RWPE2 (cell line): ENCODE measurements around the gene AGXT2.

Experiments
- ATAC-seq: fragments of 200-7000 bp; cut with Tn5 transposase; 3 replicates; pipeline ENCODE4 v1.9.1; 2021; ENCODE audit warnings: low read depth
- DNase-seq: peaks from one replicate; pipeline ENCODE4 v3.0.0-alpha.2; 2020; ENCODE audit warnings: low spot score
- H3K27ac ChIP-seq: fragments of 450-650 bp; 2 replicates; pipeline ENCODE4 v1.5.1; 2017; ENCODE audit warnings: mild to moderate bottlenecking; ENCODE audit not compliant: poor library complexity, severe bottlenecking
- H3K27me3 ChIP-seq: fragments of 250-450 bp; sonication (Bioruptor Pico); 2 replicates; pipeline ENCODE4 v1.5.1; 2021; ENCODE audit warnings: mild to moderate bottlenecking, moderate library complexity; ENCODE audit not compliant: insufficient read depth, poor library complexity, severe bottlenecking
- H3K36me3 ChIP-seq: fragments of 250-450 bp; sonication (Bioruptor Pico); 2 replicates; pipeline ENCODE4 v1.5.1; 2020; ENCODE audit warnings: low read depth, mild to moderate bottlenecking, moderate library complexity
- H3K4me1 ChIP-seq: fragments of 250-450 bp; sonication (Bioruptor Pico); 2 replicates; pipeline ENCODE4 v1.5.1; 2021; ENCODE audit warnings: mild to moderate bottlenecking, moderate library complexity; ENCODE audit not compliant: insufficient read depth, poor library complexity, severe bottlenecking
- H3K4me3 ChIP-seq: fragments of 250-450 bp; sonication (Bioruptor Pico); 2 replicates; pipeline ENCODE4 v1.5.1; 2021; ENCODE audit warnings: mild to moderate bottlenecking, moderate library complexity; ENCODE audit not compliant: severe bottlenecking
- H3K9me3 ChIP-seq: fragments of 250-450 bp; sonication (Bioruptor Pico); 2 replicates; pipeline ENCODE4 v1.5.1; 2021; ENCODE audit warnings: mild to moderate bottlenecking, moderate library complexity; ENCODE audit not compliant: severe bottlenecking
- TF ChIP-seq, protein P1 (sequence below): fragments of 450-650 bp; IDR thresholded peaks from one replicate; pipeline ENCODE4 v1.5.1; 2017; ENCODE audit warnings: mild to moderate bottlenecking, moderate library complexity; ENCODE audit not compliant: poor library complexity, severe bottlenecking

The AGXT2 gene

DNA sequence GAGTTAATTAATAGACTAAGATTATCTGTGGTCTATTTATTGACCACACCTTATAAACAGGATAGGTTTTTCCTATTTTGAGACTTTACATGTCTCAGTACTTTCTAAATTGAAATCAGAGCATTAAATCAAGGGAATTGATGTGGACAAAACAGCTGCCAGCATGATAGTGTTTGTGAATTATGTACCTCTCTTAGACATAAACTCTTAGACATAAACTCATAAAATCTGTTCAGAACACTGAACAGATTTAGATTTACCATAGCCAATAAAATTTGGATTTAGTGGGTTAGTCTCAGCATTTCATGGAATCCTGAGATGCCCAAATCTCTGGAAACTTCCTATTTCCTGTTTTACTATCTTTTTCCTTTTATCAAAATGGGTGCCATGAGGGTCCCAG, 11.5 kb upstream of the AGXT2 start:
- no peak overlapping the region for H3K27ac ChIP-seq
- H3K4me3 ChIP-seq, result no peak overlapping the region
- peaks cover 8% of the 10 kb centered on the region for H3K27me3 ChIP-seq
- DNase-seq (no peak), ATAC-seq (no peak)
- TF ChIP-seq, protein P1, sequence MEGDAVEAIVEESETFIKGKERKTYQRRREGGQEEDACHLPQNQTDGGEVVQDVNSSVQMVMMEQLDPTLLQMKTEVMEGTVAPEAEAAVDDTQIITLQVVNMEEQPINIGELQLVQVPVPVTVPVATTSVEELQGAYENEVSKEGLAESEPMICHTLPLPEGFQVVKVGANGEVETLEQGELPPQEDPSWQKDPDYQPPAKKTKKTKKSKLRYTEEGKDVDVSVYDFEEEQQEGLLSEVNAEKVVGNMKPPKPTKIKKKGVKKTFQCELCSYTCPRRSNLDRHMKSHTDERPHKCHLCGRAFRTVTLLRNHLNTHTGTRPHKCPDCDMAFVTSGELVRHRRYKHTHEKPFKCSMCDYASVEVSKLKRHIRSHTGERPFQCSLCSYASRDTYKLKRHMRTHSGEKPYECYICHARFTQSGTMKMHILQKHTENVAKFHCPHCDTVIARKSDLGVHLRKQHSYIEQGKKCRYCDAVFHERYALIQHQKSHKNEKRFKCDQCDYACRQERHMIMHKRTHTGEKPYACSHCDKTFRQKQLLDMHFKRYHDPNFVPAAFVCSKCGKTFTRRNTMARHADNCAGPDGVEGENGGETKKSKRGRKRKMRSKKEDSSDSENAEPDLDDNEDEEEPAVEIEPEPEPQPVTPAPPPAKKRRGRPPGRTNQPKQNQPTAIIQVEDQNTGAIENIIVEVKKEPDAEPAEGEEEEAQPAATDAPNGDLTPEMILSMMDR, result no peak
- no peaks in the 10 kb centered on the region for H3K4me1 ChIP-seq
- H3K36me3 ChIP-seq, result no peaks in the 10 kb centered on the region
- no peaks in the 10 kb centered on the region for H3K9me3 ChIP-seq

DNA sequence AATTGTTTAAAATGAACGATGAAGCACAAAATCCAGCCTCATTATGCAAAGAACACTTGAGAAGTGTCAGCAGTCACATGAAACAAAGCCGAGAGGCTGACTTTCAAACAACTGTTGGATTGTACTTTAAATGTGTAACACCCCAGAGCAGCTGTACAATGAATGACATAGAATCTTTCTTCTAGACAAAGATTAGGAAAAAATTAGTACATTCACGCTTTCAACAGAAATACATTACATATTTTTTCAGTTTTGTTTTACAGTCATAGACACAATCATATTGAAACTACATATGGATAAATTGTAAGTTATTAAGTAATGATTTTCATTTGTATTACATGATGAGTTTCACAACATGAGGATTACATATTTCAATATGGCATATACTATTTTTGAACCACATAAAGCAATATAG, 10.6 kb upstream of the AGXT2 start:
- no peak for ATAC-seq
- TF ChIP-seq, protein P1, result no peak
- H3K4me1 ChIP-seq, result no peaks in the 10 kb centered on the region
- H3K9me3 ChIP-seq, result no peaks in the 10 kb centered on the region
- H3K27me3 ChIP-seq, result peaks cover 5% of the 10 kb centered on the region
- no peak overlapping the region for H3K27ac ChIP-seq
- no peak for DNase-seq
- no peak overlapping the region for H3K4me3 ChIP-seq
- no peaks in the 10 kb centered on the region for H3K36me3 ChIP-seq

GRCh38 chr5:35056686-35057085, 8.9 kb upstream of the AGXT2 start:
- H3K4me3 ChIP-seq, result no peak overlapping the region
- TF ChIP-seq, protein P1, result no peak
- no peak overlapping the region for H3K27ac ChIP-seq
- DNase-seq (no peak), ATAC-seq (no peak)
- no peaks in the 10 kb centered on the region for H3K4me1 ChIP-seq
- H3K27me3 ChIP-seq, result peaks cover 5% of the 10 kb centered on the region
- H3K9me3 ChIP-seq, result no peaks in the 10 kb centered on the region
- no peaks in the 10 kb centered on the region for H3K36me3 ChIP-seq

DNA sequence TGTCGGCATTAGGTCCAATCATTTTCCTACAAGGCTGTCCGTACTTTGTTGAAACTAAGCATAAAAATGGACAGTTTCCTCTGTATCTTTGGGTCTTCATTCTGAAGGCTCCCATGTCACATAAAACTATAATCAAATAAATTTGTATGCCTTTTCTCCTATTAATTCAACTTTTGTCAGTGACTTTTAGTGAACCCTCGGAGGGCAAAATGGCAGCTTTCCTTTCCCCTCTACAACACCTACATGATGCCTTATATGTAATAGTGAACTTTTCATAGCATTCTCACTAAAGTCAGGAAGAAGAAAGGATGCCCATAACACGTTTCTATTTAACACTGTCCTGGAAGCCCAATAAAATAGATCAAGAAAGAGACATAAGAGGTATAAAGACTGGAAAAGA, 5.1 kb upstream of the AGXT2 start:
- Histone ChIP-seq H3K9me3 (no peaks in the 10 kb centered on the region), H3K27me3 (peaks cover 5% of the 10 kb centered on the region), H3K36me3 (no peaks in the 10 kb centered on the region), H3K4me1 (no peaks in the 10 kb centered on the region), H3K27ac (no peak overlapping the region), H3K4me3 (no peak overlapping the region)
- TF ChIP-seq, protein P1, result no peak
- DNase-seq, result no peak
- no peak for ATAC-seq

GRCh38 chr5:35050541-35051126, 2.9 kb upstream of the AGXT2 start:
- no peak overlapping the region for H3K27ac ChIP-seq
- TF ChIP-seq, protein P1, result no peak

More at GRCh38 chr5:35050541-35051126, 2.9 kb upstream of the AGXT2 start:
- DNase-seq (no peak), ATAC-seq (no peak)
- Histone ChIP-seq H3K9me3 (no peaks in the 10 kb centered on the region), H3K36me3 (no peaks in the 10 kb centered on the region), H3K4me1 (peaks cover 10% of the 10 kb centered on the region), H3K4me3 (no peak overlapping the region), H3K27me3 (no peaks in the 10 kb centered on the region)
